ENCODE data around the gene HCN3. TPM values are rescaled to one million over a fixed set of nuclear protein-coding genes. Genes with fewer than 3 reads are reported as not detected.

The HCN3 gene
- total and polyA plus RNA-seq, 2 of the 13 experiments (the other 11 are each of a cell fraction or from before 2014, with no cell fraction given), result 2.4 to 10.2 TPM

DNA sequence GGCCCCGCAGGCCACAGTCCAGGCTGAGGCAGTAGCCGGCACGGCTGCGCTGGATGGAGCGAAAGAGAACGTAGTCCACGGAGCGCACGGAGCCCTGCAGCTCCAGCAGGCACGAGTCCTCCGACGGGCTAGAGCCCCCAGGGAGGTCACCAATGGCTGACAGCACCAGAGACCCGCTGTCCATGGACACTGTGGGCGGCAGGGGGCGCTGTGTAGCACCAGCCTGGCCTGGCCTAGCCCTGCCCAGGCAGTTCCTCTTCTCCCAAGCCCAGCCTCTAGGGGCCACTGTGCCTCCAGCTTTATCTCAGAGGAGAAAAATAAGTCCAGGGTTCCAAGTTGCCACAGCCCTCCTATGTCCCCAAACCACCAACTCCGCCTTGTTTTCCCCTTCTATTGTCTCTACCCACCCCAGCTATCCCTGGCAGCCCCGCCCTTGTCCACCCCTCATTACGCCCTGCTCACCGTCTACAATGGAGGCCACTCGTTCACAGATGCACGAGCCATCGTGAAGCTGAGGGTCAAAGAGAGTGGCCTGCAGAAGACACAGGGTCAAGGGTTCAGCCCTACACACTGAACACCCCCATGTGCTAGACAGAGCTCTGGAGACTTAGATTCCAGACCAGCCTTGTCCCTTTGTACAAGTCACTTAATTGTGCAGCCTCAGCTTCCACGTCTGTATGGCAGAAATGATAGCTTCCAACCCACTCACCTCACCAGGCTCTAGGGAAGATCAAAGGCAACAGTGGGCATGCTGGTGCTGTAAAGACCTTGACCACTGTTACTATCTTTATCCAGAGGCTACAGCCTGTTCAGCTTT, 26.4 kb upstream of the HCN3 start (continued):
- TF ChIP-seq, protein P1, sequence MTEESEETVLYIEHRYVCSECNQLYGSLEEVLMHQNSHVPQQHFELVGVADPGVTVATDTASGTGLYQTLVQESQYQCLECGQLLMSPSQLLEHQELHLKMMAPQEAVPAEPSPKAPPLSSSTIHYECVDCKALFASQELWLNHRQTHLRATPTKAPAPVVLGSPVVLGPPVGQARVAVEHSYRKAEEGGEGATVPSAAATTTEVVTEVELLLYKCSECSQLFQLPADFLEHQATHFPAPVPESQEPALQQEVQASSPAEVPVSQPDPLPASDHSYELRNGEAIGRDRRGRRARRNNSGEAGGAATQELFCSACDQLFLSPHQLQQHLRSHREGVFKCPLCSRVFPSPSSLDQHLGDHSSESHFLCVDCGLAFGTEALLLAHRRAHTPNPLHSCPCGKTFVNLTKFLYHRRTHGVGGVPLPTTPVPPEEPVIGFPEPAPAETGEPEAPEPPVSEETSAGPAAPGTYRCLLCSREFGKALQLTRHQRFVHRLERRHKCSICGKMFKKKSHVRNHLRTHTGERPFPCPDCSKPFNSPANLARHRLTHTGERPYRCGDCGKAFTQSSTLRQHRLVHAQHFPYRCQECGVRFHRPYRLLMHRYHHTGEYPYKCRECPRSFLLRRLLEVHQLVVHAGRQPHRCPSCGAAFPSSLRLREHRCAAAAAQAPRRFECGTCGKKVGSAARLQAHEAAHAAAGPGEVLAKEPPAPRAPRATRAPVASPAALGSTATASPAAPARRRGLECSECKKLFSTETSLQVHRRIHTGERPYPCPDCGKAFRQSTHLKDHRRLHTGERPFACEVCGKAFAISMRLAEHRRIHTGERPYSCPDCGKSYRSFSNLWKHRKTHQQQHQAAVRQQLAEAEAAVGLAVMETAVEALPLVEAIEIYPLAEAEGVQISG (CRISPR knock-in tag; IDR thresholded peaks at IDR 0.05), result peak; percentile 72
- TF ChIP-seq TCF12 (IDR thresholded peaks at IDR 0.05) (no peak), TCF12 (CRISPR knock-in tag; IDR thresholded peaks at IDR 0.05) (peak; percentile 41; the same call in 1 of the 2 replicates), BCL6 (CRISPR knock-in tag; IDR thresholded peaks at IDR 0.05) (peak; percentile 65), ZNF670 (CRISPR knock-in tag; IDR thresholded peaks at IDR 0.05; ENCODE audit: borderline replicate concordance) (peak; percentile 69; the same call in 1 of the 2 replicates), MEF2D (CRISPR knock-in tag; IDR thresholded peaks at IDR 0.05) (peak; percentile 98), KDM2A (CRISPR knock-in tag; IDR thresholded peaks at IDR 0.05; ENCODE audit: borderline replicate concordance, low read depth) (peak; percentile 71; the same call in 1 of the 2 replicates), ZNF589 (CRISPR knock-in tag; conservative IDR thresholded peaks at IDR 0.05) (0 out of 2 replicates have a peak, but pooled peaks have one; percentile 35), CHCHD3 (CRISPR knock-in tag; IDR thresholded peaks at IDR 0.05) (0 out of 2 replicates have a peak, but pooled peaks have one; percentile 34), HOXA3 (CRISPR knock-in tag; IDR thresholded peaks at IDR 0.05) (peak; percentile 79), ZSCAN29 (CRISPR knock-in tag; conservative IDR thresholded peaks at IDR 0.05) (no peak)
- TF ChIP-seq, protein P2, sequence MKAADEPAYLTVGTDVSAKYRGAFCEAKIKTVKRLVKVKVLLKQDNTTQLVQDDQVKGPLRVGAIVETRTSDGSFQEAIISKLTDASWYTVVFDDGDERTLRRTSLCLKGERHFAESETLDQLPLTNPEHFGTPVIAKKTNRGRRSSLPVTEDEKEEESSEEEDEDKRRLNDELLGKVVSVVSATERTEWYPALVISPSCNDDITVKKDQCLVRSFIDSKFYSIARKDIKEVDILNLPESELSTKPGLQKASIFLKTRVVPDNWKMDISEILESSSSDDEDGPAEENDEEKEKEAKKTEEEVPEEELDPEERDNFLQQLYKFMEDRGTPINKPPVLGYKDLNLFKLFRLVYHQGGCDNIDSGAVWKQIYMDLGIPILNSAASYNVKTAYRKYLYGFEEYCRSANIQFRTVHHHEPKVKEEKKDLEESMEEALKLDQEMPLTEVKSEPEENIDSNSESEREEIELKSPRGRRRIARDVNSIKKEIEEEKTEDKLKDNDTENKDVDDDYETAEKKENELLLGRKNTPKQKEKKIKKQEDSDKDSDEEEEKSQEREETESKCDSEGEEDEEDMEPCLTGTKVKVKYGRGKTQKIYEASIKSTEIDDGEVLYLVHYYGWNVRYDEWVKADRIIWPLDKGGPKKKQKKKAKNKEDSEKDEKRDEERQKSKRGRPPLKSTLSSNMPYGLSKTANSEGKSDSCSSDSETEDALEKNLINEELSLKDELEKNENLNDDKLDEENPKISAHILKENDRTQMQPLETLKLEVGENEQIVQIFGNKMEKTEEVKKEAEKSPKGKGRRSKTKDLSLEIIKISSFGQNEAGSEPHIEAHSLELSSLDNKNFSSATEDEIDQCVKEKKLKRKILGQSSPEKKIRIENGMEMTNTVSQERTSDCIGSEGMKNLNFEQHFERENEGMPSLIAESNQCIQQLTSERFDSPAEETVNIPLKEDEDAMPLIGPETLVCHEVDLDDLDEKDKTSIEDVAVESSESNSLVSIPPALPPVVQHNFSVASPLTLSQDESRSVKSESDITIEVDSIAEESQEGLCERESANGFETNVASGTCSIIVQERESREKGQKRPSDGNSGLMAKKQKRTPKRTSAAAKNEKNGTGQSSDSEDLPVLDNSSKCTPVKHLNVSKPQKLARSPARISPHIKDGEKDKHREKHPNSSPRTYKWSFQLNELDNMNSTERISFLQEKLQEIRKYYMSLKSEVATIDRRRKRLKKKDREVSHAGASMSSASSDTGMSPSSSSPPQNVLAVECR (CRISPR knock-in tag; IDR thresholded peaks at IDR 0.05; ENCODE audit: borderline replicate concordance), result peak; percentile 51; the same call in 1 of the 2 replicates
